SK-N-SH (cell line): ENCODE measurements around the gene RPS6KA2. TPM values are rescaled to one million over a fixed set of nuclear protein-coding genes. Genes with fewer than 3 reads are reported as not detected.

Experiments used
- CTCF ChIA-PET: fragments of 300-600, 350-600 bp; formaldehyde crosslinking; extraction: SDS; loops from one replicate; lab custom pipeline; 2021; lab: Yijun Ruan, JAX
- POLR2A ChIA-PET: fragments of 350-600 bp; sonication (Branson Sonifier 250); formaldehyde crosslinking; extraction: SDS; loops from one replicate; lab custom pipeline; 2020; ENCODE audit warnings: antibody characterized with exemption, inconsistent platforms; lab: Yijun Ruan, JAX
- DNase-seq: peaks from one replicate; pipeline ENCODE4 v3.0.0; 2012
- H2AFZ ChIP-seq: fragments of 200-600 bp; sonication (generic); 2 replicates; pipeline ENCODE4 v1.8.1; 2016; ENCODE audit warnings: antibody characterized with exemption, mild to moderate bottlenecking, low read depth
- H3F3A ChIP-seq: fragments of 200-600 bp; sonication (generic); replicated peaks from 2 replicates; pipeline ENCODE3; 2016; ENCODE audit warnings: antibody characterized with exemption, mild to moderate bottlenecking; ENCODE audit not compliant: insufficient read depth
- H3K27ac ChIP-seq, 2 experiments: fragments of 200-500 bp in 1 of 2; fragments of 200-600 bp in 1 of 2; sonication (Bioruptor generic) in 1 of 2; sonication (generic), shearing (Covaris generic) in 1 of 2; 2 replicates each; pipeline versions ENCODE4 v1.5.1 to v1.6.1; 2014 to 2016; ENCODE audit warnings: low read depth in 2 of 2, inconsistent platforms in 1 of 2, low read length in 1 of 2, mild to moderate bottlenecking in 1 of 2, mixed read lengths in 1 of 2
- H3K27me3 ChIP-seq: fragments of 200-600 bp; sonication (generic), shearing (Covaris generic); 2 replicates; pipeline ENCODE4 v1.6.1; 2016; ENCODE audit warnings: mixed run types; ENCODE audit not compliant: insufficient read depth
- H3K36me3 ChIP-seq, 2 experiments: fragments of 200-500 bp in 1 of 2; fragments of 200-600 bp in 1 of 2; sonication (Bioruptor generic) in 1 of 2; sonication (generic) in 1 of 2; replicated peaks in 1 of 2; 2 replicates each; pipeline versions ENCODE3 to v1.5.1; 2014 to 2016; ENCODE audit warnings: low read length in 1 of 2, mild to moderate bottlenecking in 1 of 2; ENCODE audit not compliant: insufficient read depth in 2 of 2, control insufficient read depth in 1 of 2
- H3K4me1 ChIP-seq, 2 experiments: fragments of 200-500 bp in 1 of 2; fragments of 200-600 bp in 1 of 2; sonication (Bioruptor generic) in 1 of 2; sonication (generic), shearing (Covaris generic) in 1 of 2; 2 replicates each; pipeline versions ENCODE4 v1.5.1 to v1.6.1; 2014 to 2016; ENCODE audit warnings: low read depth in 1 of 2, low read length in 1 of 2, mixed run types in 1 of 2; ENCODE audit not compliant: insufficient read depth in 2 of 2, control insufficient read depth in 1 of 2
- H3K4me2 ChIP-seq: fragments of 200-600 bp; sonication (generic), shearing (Covaris generic); 2 replicates; pipeline ENCODE4 v1.6.1; 2017; ENCODE audit warnings: mixed run types
- H3K4me3 ChIP-seq, 2 experiments: fragments of 200-500 bp in 1 of 2; fragments of 200-600 bp in 1 of 2; sonication (Bioruptor generic) in 1 of 2; sonication (generic), shearing (Covaris generic) in 1 of 2; 2 replicates each; pipeline versions ENCODE4 v1.5.1 to v1.8.1; 2014 to 2016; ENCODE audit warnings: low read depth in 2 of 2, inconsistent platforms in 1 of 2, low read length in 1 of 2, mild to moderate bottlenecking in 1 of 2, mixed read lengths in 1 of 2, moderate library complexity in 1 of 2
- H3K79me2 ChIP-seq: fragments of 200-600 bp; sonication (generic); 2 replicates; pipeline ENCODE4 v1.8.1; 2017; ENCODE audit warnings: mild to moderate bottlenecking; ENCODE audit not compliant: insufficient read depth
- H3K9ac ChIP-seq: fragments of 200-600 bp; sonication (generic); 2 replicates; pipeline ENCODE4 v1.6.1; 2017; ENCODE audit warnings: mixed run types
- H3K9me2 ChIP-seq: fragments of 200-600 bp; sonication (generic); 2 replicates; pipeline ENCODE4 v1.6.1; 2017; ENCODE audit warnings: mixed run types
- H3K9me3 ChIP-seq: fragments of 200-600 bp; sonication (generic); 2 replicates; pipeline ENCODE4 v1.6.1; 2017; ENCODE audit warnings: mixed run types, mild to moderate bottlenecking, moderate library complexity
- H4K20me1 ChIP-seq: fragments of 200-600 bp; sonication (generic); 2 replicates; pipeline ENCODE4 v1.6.1; 2017; ENCODE audit warnings: mild to moderate bottlenecking, mixed run types; ENCODE audit not compliant: insufficient read depth
- EP300 ChIP-seq, 2 experiments: IDR thresholded peaks; 2 replicates each; pipeline versions ENCODE4 v1.4.0 to v1.6.1; 2012; ENCODE audit warnings: borderline replicate concordance in 1 of 2, low read depth in 1 of 2, low read length in 1 of 2
- FOSL2 ChIP-seq: IDR thresholded peaks from 2 replicates; pipeline ENCODE4 v1.4.0; 2012; ENCODE audit warnings: low read depth, mild to moderate bottlenecking, moderate library complexity, borderline replicate concordance
- JUND ChIP-seq: IDR thresholded peaks from 2 replicates; pipeline ENCODE4 v1.4.0; 2012
- MEF2A ChIP-seq: IDR thresholded peaks from 2 replicates; pipeline ENCODE4 v1.4.0; 2012; ENCODE audit warnings: low read depth, borderline replicate concordance
- RAD21 ChIP-seq: IDR thresholded peaks from 2 replicates; pipeline ENCODE4 v1.6.1; 2012; ENCODE audit warnings: mild to moderate bottlenecking, low read length
- RCOR1 ChIP-seq: fragments of 150-350 bp; IDR thresholded peaks from 2 replicates; pipeline ENCODE4 v1.6.1; 2017; ENCODE audit warnings: antibody characterized with exemption, low read length
- RFX5 ChIP-seq: IDR thresholded peaks from 2 replicates; pipeline ENCODE4 v1.6.1; 2012; ENCODE audit warnings: mild to moderate bottlenecking, improper control_type of control experiment, low read length
- SIN3A ChIP-seq: IDR thresholded peaks from 2 replicates; pipeline ENCODE4 v1.6.1; 2012; ENCODE audit warnings: low read depth, mild to moderate bottlenecking, low read length, moderate library complexity, borderline replicate concordance
- SMC3 ChIP-seq: IDR thresholded peaks from 2 replicates; pipeline ENCODE4 v1.6.1; 2012; ENCODE audit warnings: low read depth, low read length, improper control_type of control experiment
- TCF12 ChIP-seq: IDR thresholded peaks from 2 replicates; pipeline ENCODE4 v1.4.0; 2012
- TEAD4 ChIP-seq: IDR thresholded peaks from 2 replicates; pipeline ENCODE4 v1.4.0; 2012; ENCODE audit warnings: mild to moderate bottlenecking, borderline replicate concordance; ENCODE audit not compliant: insufficient read depth
- WGBS: methylation state at CpG from one replicate; pipeline ENCODE4 v1.1.6; 2017; ENCODE audit warnings: low lambda C conversion rate; 5-methylcytosine and 5-hydroxymethylcytosine counted together
- polyA plus RNA-seq, 3 experiments: library from polyadenylated mRNA; depleted of rRNA; stranded (reverse); fragments of >200 nt; gene quantifications; 2 replicates each; pipeline ENCODE4 v1.2.3, GENCODE V29; 2012
- TF ChIP-seq, protein P1 (sequence below): IDR thresholded peaks from 2 replicates; pipeline ENCODE4 v1.6.1; 2012; ENCODE audit warnings: mild to moderate bottlenecking, low read depth, low read length, moderate library complexity
- TF ChIP-seq, protein P2 (sequence below): fragments of 150-350 bp; IDR thresholded peaks from 2 replicates; pipeline ENCODE4 v1.6.1; 2017; ENCODE audit warnings: antibody characterized with exemption, low read length, low read depth, borderline replicate concordance
- TF ChIP-seq, protein P3 (sequence below): IDR thresholded peaks from 2 replicates; pipeline ENCODE4 v1.4.0; 2012; ENCODE audit warnings: low read depth

The RPS6KA2 gene
- polyA plus RNA-seq, 1 of the 3 experiments (the other 2 are of a cell fraction), result 59.5 TPM

DNA sequence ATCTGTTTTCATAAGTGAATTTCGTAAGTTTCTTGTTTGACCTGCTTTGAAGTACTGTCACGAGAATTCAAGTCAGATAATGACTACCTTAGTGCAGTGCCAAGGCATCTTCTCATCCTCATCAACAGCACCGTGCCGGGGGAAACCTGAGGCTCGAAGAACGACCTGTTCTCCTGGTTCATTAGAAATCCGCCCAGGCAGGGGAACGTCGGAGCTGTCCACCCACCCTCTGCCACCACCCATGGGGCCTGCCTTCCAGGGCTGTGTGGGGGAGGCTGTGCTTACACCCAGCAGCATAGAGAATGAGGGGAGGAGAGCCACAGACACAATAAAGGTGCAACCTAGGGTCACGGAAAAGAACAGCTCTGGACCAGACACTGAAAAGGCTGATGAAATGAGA, 142.2 kb downstream of the RPS6KA2 start:
- H3K9me2 ChIP-seq, result no peaks in the 10 kb centered on the region
- H3K79me2 ChIP-seq, result no peaks in the 10 kb centered on the region
- H3F3A ChIP-seq, result no peaks in the 10 kb centered on the region
- 90% methylated on average over 10 of the region's 10 CpGs for WGBS
- no peak overlapping the region for H3K9ac ChIP-seq
- peaks cover 0 to 12% of the 10 kb centered on the region in 2 experiments; a peak in 3 of 4 replicates for H3K4me1 ChIP-seq
- no peak overlapping the region for H2AFZ ChIP-seq
- no peak for TF ChIP-seq MEF2A
- TF ChIP-seq RFX5, result no peak
- no peak for TF ChIP-seq RCOR1
- no peak for TF ChIP-seq SMC3
- TF ChIP-seq, protein P1, sequence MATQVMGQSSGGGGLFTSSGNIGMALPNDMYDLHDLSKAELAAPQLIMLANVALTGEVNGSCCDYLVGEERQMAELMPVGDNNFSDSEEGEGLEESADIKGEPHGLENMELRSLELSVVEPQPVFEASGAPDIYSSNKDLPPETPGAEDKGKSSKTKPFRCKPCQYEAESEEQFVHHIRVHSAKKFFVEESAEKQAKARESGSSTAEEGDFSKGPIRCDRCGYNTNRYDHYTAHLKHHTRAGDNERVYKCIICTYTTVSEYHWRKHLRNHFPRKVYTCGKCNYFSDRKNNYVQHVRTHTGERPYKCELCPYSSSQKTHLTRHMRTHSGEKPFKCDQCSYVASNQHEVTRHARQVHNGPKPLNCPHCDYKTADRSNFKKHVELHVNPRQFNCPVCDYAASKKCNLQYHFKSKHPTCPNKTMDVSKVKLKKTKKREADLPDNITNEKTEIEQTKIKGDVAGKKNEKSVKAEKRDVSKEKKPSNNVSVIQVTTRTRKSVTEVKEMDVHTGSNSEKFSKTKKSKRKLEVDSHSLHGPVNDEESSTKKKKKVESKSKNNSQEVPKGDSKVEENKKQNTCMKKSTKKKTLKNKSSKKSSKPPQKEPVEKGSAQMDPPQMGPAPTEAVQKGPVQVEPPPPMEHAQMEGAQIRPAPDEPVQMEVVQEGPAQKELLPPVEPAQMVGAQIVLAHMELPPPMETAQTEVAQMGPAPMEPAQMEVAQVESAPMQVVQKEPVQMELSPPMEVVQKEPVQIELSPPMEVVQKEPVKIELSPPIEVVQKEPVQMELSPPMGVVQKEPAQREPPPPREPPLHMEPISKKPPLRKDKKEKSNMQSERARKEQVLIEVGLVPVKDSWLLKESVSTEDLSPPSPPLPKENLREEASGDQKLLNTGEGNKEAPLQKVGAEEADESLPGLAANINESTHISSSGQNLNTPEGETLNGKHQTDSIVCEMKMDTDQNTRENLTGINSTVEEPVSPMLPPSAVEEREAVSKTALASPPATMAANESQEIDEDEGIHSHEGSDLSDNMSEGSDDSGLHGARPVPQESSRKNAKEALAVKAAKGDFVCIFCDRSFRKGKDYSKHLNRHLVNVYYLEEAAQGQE, result no peak
- no peak for TF ChIP-seq EP300 (IDR thresholded peaks at IDR 0.05; ENCODE audit: borderline replicate concordance in 1 of 2, low read depth in 1 of 2, low read length in 1 of 2)
- TF ChIP-seq JUND, result no peak
- no peak for TF ChIP-seq TEAD4
- no peak for TF ChIP-seq RAD21
- TF ChIP-seq TCF12, result no peak
- TF ChIP-seq, all 33 proteins: peak for 0
- Histone ChIP-seq H3K4me3 (no peak overlapping the region), H3K9me3 (no peaks in the 10 kb centered on the region), H3K27ac (no peak overlapping the region), H4K20me1 (no peaks in the 10 kb centered on the region), H3K4me2 (no peak overlapping the region), H3K36me3 (peaks cover 28 to 87% of the 10 kb centered on the region in 2 experiments), H3K27me3 (no peaks in the 10 kb centered on the region)
- POLR2A ChIA-PET, result no interaction called here
- DNase-seq, result no peak
- CTCF ChIA-PET, result no interaction called here

DNA sequence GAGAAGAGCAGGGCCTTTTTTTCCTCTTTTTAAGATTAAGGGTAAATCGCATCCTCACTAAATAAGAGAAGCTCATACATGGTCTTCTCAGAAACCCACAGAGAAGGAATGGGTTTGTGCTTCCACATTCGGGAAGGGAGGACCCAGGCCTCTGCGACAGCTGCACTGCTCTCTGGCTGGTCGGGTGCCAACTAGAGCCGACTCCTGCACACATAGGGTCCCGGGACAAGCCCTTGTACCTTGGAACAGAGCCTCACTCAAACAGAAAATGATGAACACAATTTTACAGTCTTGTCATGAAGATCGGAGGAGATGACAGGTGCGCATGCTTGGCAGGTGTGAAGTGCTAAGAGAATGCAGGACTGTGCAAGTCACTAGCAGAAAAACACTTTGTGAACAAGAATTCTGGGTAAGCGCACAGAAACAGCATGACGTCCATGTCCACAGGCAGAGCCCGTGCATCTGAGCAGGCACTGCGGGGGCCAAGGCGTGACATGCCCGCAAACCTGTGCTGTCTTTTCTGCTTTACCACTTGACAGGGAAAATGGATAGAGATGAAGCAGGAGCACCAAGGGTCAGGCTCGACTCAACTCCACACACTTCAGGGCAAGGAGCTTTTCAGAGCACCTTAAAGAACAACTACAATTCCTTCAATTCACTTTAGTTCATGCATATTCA, 143.3 kb downstream of the RPS6KA2 start:
- Histone ChIP-seq H2AFZ (no peak overlapping the region), H3K4me2 (no peak overlapping the region), H3F3A (no peaks in the 10 kb centered on the region), H3K4me1 (peaks cover 0 to 5% of the 10 kb centered on the region in 2 experiments; a peak in 3 of 4 replicates), H3K9me3 (no peaks in the 10 kb centered on the region), H4K20me1 (no peaks in the 10 kb centered on the region), H3K79me2 (no peaks in the 10 kb centered on the region), H3K9me2 (no peaks in the 10 kb centered on the region), H3K36me3 (peaks cover 24 to 86% of the 10 kb centered on the region in 2 experiments), H3K4me3 (no peak overlapping the region), H3K27ac (no peak overlapping the region), H3K9ac (no peak overlapping the region), H3K27me3 (no peaks in the 10 kb centered on the region)
- TF ChIP-seq, protein P2, sequence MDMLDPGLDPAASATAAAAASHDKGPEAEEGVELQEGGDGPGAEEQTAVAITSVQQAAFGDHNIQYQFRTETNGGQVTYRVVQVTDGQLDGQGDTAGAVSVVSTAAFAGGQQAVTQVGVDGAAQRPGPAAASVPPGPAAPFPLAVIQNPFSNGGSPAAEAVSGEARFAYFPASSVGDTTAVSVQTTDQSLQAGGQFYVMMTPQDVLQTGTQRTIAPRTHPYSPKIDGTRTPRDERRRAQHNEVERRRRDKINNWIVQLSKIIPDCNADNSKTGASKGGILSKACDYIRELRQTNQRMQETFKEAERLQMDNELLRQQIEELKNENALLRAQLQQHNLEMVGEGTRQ, result no peak
- TF ChIP-seq FOSL2 (no peak), SIN3A (no peak)
- TF ChIP-seq, protein P3, sequence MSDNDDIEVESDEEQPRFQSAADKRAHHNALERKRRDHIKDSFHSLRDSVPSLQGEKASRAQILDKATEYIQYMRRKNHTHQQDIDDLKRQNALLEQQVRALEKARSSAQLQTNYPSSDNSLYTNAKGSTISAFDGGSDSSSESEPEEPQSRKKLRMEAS, result no peak
- WGBS, result 93% methylated on average over 15 of the region's 15 CpGs
- DNase-seq, result no peak
- ChIA-PET CTCF (no interaction called here), POLR2A (no interaction called here)
